Prostate gland (tissue), 2 donors: Measurements from ENCODE around the gene XPNPEP2. TPM values are rescaled to one million over a fixed set of nuclear protein-coding genes. Genes with fewer than 3 reads are reported as not detected.

ENCODE experiments used
- DNase-seq: peaks from one replicate; pipeline ENCODE4 v3.0.0-alpha.2; 2019; ENCODE audit warnings: low spot score
- H3K27ac ChIP-seq, 2 donors: fragments of 200-600 bp; sonication (generic); 2 replicates each; pipeline ENCODE4 v1.5.1; 2017 to 2019
- H3K27me3 ChIP-seq: fragments of 200-600 bp; sonication (generic); replicated peaks from 2 replicates; pipeline ENCODE4 v1.5.1; 2019; ENCODE audit not compliant: insufficient read depth
- H3K36me3 ChIP-seq, 2 donors: fragments of 200-600 bp; sonication (generic); 1 replicate in 1 of 2; 2 replicates in 1 of 2; pipeline versions ENCODE4 v1.5.1 to v1.8.1; 2017 to 2019
- H3K4me1 ChIP-seq: fragments of 200-600 bp; sonication (generic); replicated peaks from 2 replicates; pipeline ENCODE4 v1.5.1; 2019
- H3K4me3 ChIP-seq, 2 donors: fragments of 200-600 bp; sonication (generic); 2 replicates each; pipeline ENCODE4 v1.5.1; 2017 to 2019
- H3K9me3 ChIP-seq: fragments of 200-600 bp; sonication (generic); 2 replicates; pipeline ENCODE4 v1.5.1; 2017
- CTCF ChIP-seq, 4 experiments: fragments of 200-600 bp in 2 of 4; fragments of 450-650 bp in 2 of 4; sonication (generic) in 2 of 4; IDR thresholded peaks; 1 replicate in 3 of 4; 2 replicates in 1 of 4; pipeline ENCODE4 v1.5.1; 2016 to 2019; ENCODE audit warnings: antibody characterized with exemption in 4 of 4, mild to moderate bottlenecking in 2 of 4, moderate library complexity in 2 of 4
- POLR2A ChIP-seq: fragments of 450-650 bp; IDR thresholded peaks from one replicate; pipeline ENCODE4 v1.6.1; 2016; ENCODE audit warnings: antibody characterized with exemption, mild to moderate bottlenecking
- POLR2AphosphoS5 ChIP-seq: sonication (generic); formaldehyde crosslinking; IDR thresholded peaks from one replicate; pipeline ENCODE4 v1.6.1; 2017; ENCODE audit warnings: antibody characterized with exemption
- WGBS: methylation state at CpG from one replicate; pipeline ENCODE4 v1.1.5; 2018; 5-methylcytosine and 5-hydroxymethylcytosine counted together
- intact Hi-C: fragments of 100-400 bp; cut with DNase I; formaldehyde crosslinking; loops from one replicate; pipeline ENCODE4 v1.14.2; 2022
- small RNA-seq, 2 donors: library from RNA; depleted of rRNA; stranded (forward); fragments of <200 nt; gene quantifications; one replicate each; pipeline ENCODE3, GENCODE V24; 2016
- total RNA-seq, 2 donors: library from RNA; depleted of rRNA; stranded (reverse); fragments of >200 nt; gene quantifications; one replicate each; pipeline ENCODE4 v1.1.0, GENCODE V29; 2016

The XPNPEP2 gene
- total RNA-seq, 2 donors from 2014 or later, result 0.14 TPM; not detected in 1

- TF ChIP-seq POLR2AphosphoS5 (no peak), POLR2A (no peak), CTCF (IDR thresholded peaks at IDR 0.05) (no peak)
- Histone ChIP-seq H3K27me3 (no peaks in the 10 kb centered on the region), H3K9me3 (no peaks in the 10 kb centered on the region), H3K4me1 (no peaks in the 10 kb centered on the region), H3K36me3 (no peaks in the 10 kb centered on the region), H3K27ac (no peak overlapping the region), H3K4me3 (no peak overlapping the region)
- WGBS, result 92% methylated on average over 7 of the region's 7 CpGs
- intact Hi-C loops, result no loop called here
- DNase-seq, result no peak
These were observed 70.3 kb downstream of the XPNPEP2 start for GRCh38 chrX:129808829-129809796.

- intact Hi-C loops, result no loop called here
- Histone ChIP-seq H3K4me3 (no peak overlapping the region), H3K36me3 (no peaks in the 10 kb centered on the region), H3K27me3 (no peaks in the 10 kb centered on the region), H3K27ac (no peak overlapping the region), H3K4me1 (no peaks in the 10 kb centered on the region), H3K9me3 (no peaks in the 10 kb centered on the region)
- no peak for DNase-seq
- TF ChIP-seq CTCF (IDR thresholded peaks at IDR 0.05) (no peak), POLR2AphosphoS5 (no peak), POLR2A (no peak)
- 89% methylated on average over 6 of the region's 6 CpGs for WGBS
These were observed 75.0 kb downstream of the XPNPEP2 start for GRCh38 chrX:129813662-129814368.

- intact Hi-C loops, result no loop called here
- no peak for DNase-seq
- H3K36me3 ChIP-seq, result no peaks in the 10 kb centered on the region
- no peak overlapping the region for H3K27ac ChIP-seq
- WGBS, result 93% methylated on average over 2 of the region's 2 CpGs
- no peaks in the 10 kb centered on the region for H3K4me1 ChIP-seq
- TF ChIP-seq POLR2AphosphoS5, result no peak
- no peak for TF ChIP-seq CTCF (IDR thresholded peaks at IDR 0.05)
- TF ChIP-seq POLR2A, result no peak
- no peak overlapping the region for H3K4me3 ChIP-seq
- H3K9me3 ChIP-seq, result no peaks in the 10 kb centered on the region
- H3K27me3 ChIP-seq, result no peaks in the 10 kb centered on the region
These were observed 79.3 kb downstream of the XPNPEP2 start for GRCh38 chrX:129818123-129818522.

Small RNA genes within 50 kb of the gene (small RNA-seq; reads per million reads assigned to genes)
- gene RF00017, result 0 reads per million in 2 donors

Other genes with a start within 250 kb of the XPNPEP2 start
- 100 to 1,000 TPM in 1 of 2 donors, 10 to 100 TPM in 1; 41.9 to 157 TPM for gene SMARCA1, start 215.5 kb upstream of the XPNPEP2 start, total RNA-seq
- 10 to 100 TPM; 16.7 to 77.1 TPM for gene OCRL, start 198.7 kb upstream of the XPNPEP2 start, total RNA-seq
- gene APLN, start 84.0 kb upstream of the XPNPEP2 start, total RNA-seq, result 1 to 10 TPM; 1.7 to 3.5 TPM
- gene SASH3, start 41.0 kb downstream of the XPNPEP2 start, total RNA-seq, result 1 to 10 TPM; 2.2 to 5.8 TPM
- 10 to 100 TPM; 13.8 to 20.4 TPM for gene ZDHHC9, start 104.9 kb downstream of the XPNPEP2 start, total RNA-seq
- 10 to 100 TPM in 1 of 2 donors, 1 to 10 TPM in 1; 8.2 to 11.3 TPM for gene UTP14A, start 167.2 kb downstream of the XPNPEP2 start, total RNA-seq
- gene BCORL1, start 243.7 kb downstream of the XPNPEP2 start, total RNA-seq, result 10 to 100 TPM in 1 of 2 donors, 1 to 10 TPM in 1; 4.4 to 25.2 TPM